ENCODE data around the gene ZNF263. TPM values are rescaled to one million over a fixed set of nuclear protein-coding genes. Genes with fewer than 3 reads are reported as not detected.

The ZNF263 gene
- total and polyA plus RNA-seq, 9 of the 15 experiments (the other 6 are each of a cell fraction or from before 2014, with no cell fraction given), result 4.6 to 48.3 (median 31.8) TPM

DNA sequence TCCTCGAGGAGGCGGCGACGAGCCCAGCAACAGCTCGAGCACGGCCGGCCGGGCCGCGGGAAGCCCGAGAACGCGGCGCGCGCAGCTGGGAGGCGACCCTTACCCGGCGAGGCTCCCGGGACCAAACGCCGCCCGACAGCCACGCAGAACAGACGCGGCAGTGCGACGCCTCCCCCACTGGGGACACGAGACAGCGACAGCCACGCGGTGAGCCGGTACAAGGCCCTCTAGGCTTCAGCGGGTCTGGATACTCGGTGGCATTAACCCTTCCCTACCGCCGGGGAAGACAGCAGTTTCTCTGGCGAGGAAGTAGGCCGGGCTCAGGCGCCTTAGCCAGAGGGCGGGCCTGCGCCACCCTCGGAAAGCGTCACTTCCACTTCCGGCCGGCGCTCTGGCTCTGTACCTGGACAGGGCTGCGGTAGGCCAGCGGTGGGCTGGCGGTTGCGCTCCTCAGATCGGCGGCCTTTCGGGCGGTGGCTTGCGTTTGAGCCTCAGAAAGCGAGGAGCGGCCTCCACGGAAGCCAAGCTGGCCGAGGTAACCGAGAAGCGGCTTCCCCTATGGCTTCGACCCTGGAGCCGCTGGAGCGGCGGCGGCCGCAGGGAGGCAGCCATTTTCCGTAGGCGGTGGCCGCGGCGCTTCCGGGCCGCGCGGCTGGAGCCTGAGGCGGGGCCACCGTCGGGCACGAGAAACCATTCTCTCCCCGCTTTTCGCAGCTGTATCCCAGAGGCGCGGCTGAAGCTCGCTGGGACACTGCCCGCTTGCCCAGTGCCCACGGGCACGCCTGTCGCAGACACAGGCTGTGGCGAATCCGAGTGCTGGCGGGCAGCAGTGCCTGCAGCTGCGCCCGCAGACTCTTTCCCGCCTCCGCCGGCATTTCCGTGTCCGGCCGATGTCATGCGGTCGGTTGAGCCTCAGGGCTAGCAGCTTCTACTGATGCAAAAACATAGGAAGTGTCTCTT is 22.1 kb downstream of the ZNF263 start, which contains the start of the genes TIGD7 and ZNF75A (continued):
- peak; percentile 78 to 96 (median 90) for TF ChIP-seq YY1 (IDR thresholded peaks at IDR 0.05; ENCODE audit: borderline replicate concordance in 1 of 3, control insufficient read depth in 1 of 3, extremely low read depth in 1 of 3, insufficient read depth in 3 of 3, insufficient read length in 1 of 3, insufficient replicate concordance in 2 of 3, low read depth in 1 of 3, low read length in 2 of 3)
- TF ChIP-seq PML (IDR thresholded peaks at IDR 0.05; ENCODE audit: low read length), result peak; percentile 63
- no peak for TF ChIP-seq NCOA2 (IDR thresholded peaks at IDR 0.05; ENCODE audit: partially characterized antibody in 2 of 2)
- TF ChIP-seq CREB5 (CRISPR knock-in tag; IDR thresholded peaks at IDR 0.05), result no peak
- TF ChIP-seq NRF1 (conservative IDR thresholded peaks at IDR 0.05 in 1 of 2, IDR thresholded peaks at IDR 0.05 in 1 of 2), result peak; percentile 70 to 78
- peak; percentile 5; the same call in 1 of the 2 replicates for TF ChIP-seq SMC3 (conservative IDR thresholded peaks at IDR 0.05; ENCODE audit: insufficient read depth, low read depth, low read length)
- no peak for TF ChIP-seq ZNF384 (IDR thresholded peaks at IDR 0.05; ENCODE audit: low read depth, low read length)
- peak; percentile 94 for TF ChIP-seq LCOR (CRISPR knock-in tag; IDR thresholded peaks at IDR 0.05)
- TF ChIP-seq ZBTB7A (IDR thresholded peaks at IDR 0.05; ENCODE audit: borderline replicate concordance, control insufficient read depth, low read depth, low read length), result peak; percentile 67; the same call in 1 of the 2 replicates
- TF ChIP-seq GMEB1 (CRISPR knock-in tag; IDR thresholded peaks at IDR 0.05), result peak; percentile 40; the same call in 1 of the 2 replicates
- no peak for TF ChIP-seq ZBTB49 (CRISPR knock-in tag; IDR thresholded peaks at IDR 0.05; ENCODE audit: borderline replicate concordance)
- TF ChIP-seq PHF20 (IDR thresholded peaks at IDR 0.05; ENCODE audit: partially characterized antibody), result peak; percentile 91
- peak; percentile 99 for TF ChIP-seq PHF8 (IDR thresholded peaks at IDR 0.05; ENCODE audit: borderline replicate concordance, low read length)
- TF ChIP-seq SP2 (IDR thresholded peaks at IDR 0.05; ENCODE audit: extremely low read depth, low read depth, low read length, poor library complexity, severe bottlenecking), result peak; percentile 48
- TF ChIP-seq ZNF766 (CRISPR knock-in tag; conservative IDR thresholded peaks at IDR 0.05), result peak; percentile 77; the same call in 1 of the 2 replicates
- TF ChIP-seq CHD2 (IDR thresholded peaks at IDR 0.05; ENCODE audit: low read depth, low read length), result peak; percentile 16; the same call in 1 of the 2 replicates
- no peak for TF ChIP-seq HMG20B (CRISPR knock-in tag; IDR thresholded peaks at IDR 0.05)
